Fibroblast of lung (primary cell): Measurements from ENCODE around the gene GPR107.

Source experiments
- EZH2 ChIP-seq: IDR thresholded peaks from 2 replicates; pipeline ENCODE4 v1.5.1; 2012; ENCODE audit warnings: low read length, control low read depth, mild to moderate bottlenecking; ENCODE audit errors: missing control alignments
- TF ChIP-seq, protein P1 (sequence below), 2 donors: IDR thresholded peaks in 1 of 2; conservative IDR thresholded peaks in 1 of 2; 1 replicate in 1 of 2; 2 replicates in 1 of 2; pipeline ENCODE4 v1.5.1; 2011 to 2012; ENCODE audit warnings: low read length in 2 of 2, control low read depth in 1 of 2, inconsistent platforms in 1 of 2, low read depth in 1 of 2, mild to moderate bottlenecking in 1 of 2

DNA sequence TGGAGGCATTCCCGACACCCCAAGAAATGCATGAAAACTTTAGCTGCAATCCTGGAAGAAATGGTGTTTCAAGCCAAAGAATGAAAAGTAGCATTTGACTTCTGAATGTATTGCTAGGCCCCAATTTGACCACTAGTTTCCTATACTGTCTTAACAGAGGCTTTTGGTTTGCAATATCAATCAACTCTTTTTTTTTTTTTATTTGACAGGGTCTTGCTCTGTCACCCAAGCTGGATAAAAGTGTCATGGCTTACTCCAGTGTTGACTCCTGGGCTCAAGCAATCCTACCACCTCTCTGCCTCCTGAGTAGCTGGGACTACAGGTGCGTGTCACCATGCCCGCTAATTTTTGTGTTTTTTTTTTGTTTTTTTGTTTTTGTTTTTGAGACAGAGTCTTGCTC lies 3.2 kb upstream of the GPR107 start:
- TF ChIP-seq, protein P1, sequence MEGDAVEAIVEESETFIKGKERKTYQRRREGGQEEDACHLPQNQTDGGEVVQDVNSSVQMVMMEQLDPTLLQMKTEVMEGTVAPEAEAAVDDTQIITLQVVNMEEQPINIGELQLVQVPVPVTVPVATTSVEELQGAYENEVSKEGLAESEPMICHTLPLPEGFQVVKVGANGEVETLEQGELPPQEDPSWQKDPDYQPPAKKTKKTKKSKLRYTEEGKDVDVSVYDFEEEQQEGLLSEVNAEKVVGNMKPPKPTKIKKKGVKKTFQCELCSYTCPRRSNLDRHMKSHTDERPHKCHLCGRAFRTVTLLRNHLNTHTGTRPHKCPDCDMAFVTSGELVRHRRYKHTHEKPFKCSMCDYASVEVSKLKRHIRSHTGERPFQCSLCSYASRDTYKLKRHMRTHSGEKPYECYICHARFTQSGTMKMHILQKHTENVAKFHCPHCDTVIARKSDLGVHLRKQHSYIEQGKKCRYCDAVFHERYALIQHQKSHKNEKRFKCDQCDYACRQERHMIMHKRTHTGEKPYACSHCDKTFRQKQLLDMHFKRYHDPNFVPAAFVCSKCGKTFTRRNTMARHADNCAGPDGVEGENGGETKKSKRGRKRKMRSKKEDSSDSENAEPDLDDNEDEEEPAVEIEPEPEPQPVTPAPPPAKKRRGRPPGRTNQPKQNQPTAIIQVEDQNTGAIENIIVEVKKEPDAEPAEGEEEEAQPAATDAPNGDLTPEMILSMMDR (conservative IDR thresholded peaks at IDR 0.05 in 1 of 2, IDR thresholded peaks at IDR 0.05 in 1 of 2; ENCODE audit: low read depth in 1 of 2, low read length in 2 of 2): no peak
- no peak for TF ChIP-seq EZH2
